Body of pancreas (tissue), 4 donors: ENCODE measurements around the gene BBS4. TPM values are rescaled to one million over a fixed set of nuclear protein-coding genes. Genes with fewer than 3 reads are reported as not detected.
"Not testable (repeated sequence)": the region's sequence is repeated elsewhere in the genome, so short reads cannot be mapped to it uniquely, and the experiment has no call there.

Experiments used
- ATAC-seq: fragments of 150-250 bp; one replicate; pipeline ENCODE4 v1.9.1; 2016
- DNase-seq, 4 donors: peaks; one replicate each; pipeline ENCODE4 v3.0.0-alpha.2; 2019
- H3K27ac ChIP-seq, 4 donors: fragments of 200-600 bp; sonication (generic); 1 replicate in 3 of 4; 2 replicates in 1 of 4; pipeline versions ENCODE4 v1.5.1 to v1.6.1; 2016 to 2019; ENCODE audit warnings: mild to moderate bottlenecking in 1 of 4, mixed read lengths in 1 of 4, moderate library complexity in 1 of 4
- H3K27me3 ChIP-seq, 2 donors: fragments of 200-600 bp; sonication (generic); one replicate each; pipeline ENCODE4 v1.6.0; 2016; ENCODE audit warnings: mild to moderate bottlenecking in 1 of 2
- H3K36me3 ChIP-seq, 2 donors: fragments of 200-600 bp; sonication (generic); replicated peaks in 1 of 2; 2 replicates each; pipeline ENCODE4 v1.5.1; 2016; ENCODE audit warnings: low read depth in 2 of 2; ENCODE audit not compliant: insufficient read depth in 1 of 2
- H3K4me1 ChIP-seq: fragments of 200-600 bp; sonication (generic); one replicate; pipeline ENCODE4 v1.6.0; 2016
- H3K4me3 ChIP-seq, 2 donors: fragments of 200-600 bp; sonication (generic); 1 replicate in 1 of 2; 2 replicates in 1 of 2; pipeline ENCODE4 v1.5.1; 2016 to 2019
- H3K9me3 ChIP-seq, 3 donors: fragments of 200-600 bp; sonication (generic); 1 replicate in 2 of 3; 2 replicates in 1 of 3; pipeline ENCODE4 v1.5.1; 2016
- CTCF ChIP-seq, 7 experiments: fragments of 450-650 bp in 4 of 7; fragments of 200-600 bp in 3 of 7; sonication (generic) in 3 of 7; IDR thresholded peaks; one replicate each; pipeline ENCODE4 v1.5.1; 2016 to 2019; ENCODE audit warnings: antibody characterized with exemption in 7 of 7
- POLR2A ChIP-seq, 3 donors: fragments of 450-650 bp; IDR thresholded peaks; one replicate each; pipeline ENCODE4 v1.6.1; 2016; ENCODE audit warnings: antibody characterized with exemption in 3 of 3, mild to moderate bottlenecking in 2 of 3
- WGBS, 2 donors: methylation state at CpG; one replicate each; pipeline ENCODE4 v1.1.5; 2017; 5-methylcytosine and 5-hydroxymethylcytosine counted together
- intact Hi-C: fragments of 100-400 bp; cut with DNase I; formaldehyde crosslinking; loops from one replicate; pipeline ENCODE4 v1.15.1; 2023
- total RNA-seq, 2 donors: library from RNA; depleted of rRNA; stranded (reverse); fragments of >200 nt; gene quantifications; one replicate each; pipeline ENCODE4 v1.1.0, GENCODE V29; 2016

BBS4 gene
- total RNA-seq, 2 donors from 2014 or later = 20.2 to 26.4 TPM

DNA sequence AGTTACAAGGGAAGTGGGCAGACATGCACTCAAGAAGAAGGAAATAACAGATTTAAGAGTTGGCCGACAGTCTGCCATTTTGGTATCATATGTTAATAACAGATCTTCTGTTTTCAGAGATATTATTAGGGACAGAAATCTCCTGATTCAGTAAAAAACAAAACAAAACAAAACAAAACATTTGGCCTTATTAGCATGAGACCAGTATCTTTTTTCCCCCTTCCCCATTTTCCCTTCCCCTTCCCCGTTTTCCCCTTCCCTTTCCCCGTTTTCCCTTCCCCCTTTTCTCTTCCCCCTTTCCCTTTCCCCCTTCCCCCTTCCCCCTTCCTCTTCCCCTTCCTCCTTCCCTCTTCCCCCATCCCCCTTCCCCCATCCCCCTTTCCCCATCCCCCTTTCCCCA, 39.4 kb downstream of the BBS4 start:
- TF ChIP-seq POLR2A (IDR thresholded peaks at IDR 0.05) (no peak), CTCF (IDR thresholded peaks at IDR 0.05) (no peak)
- Histone ChIP-seq H3K4me1 (no peaks in the 10 kb centered on the region), H3K36me3 (no peaks in the 10 kb centered on the region), H3K27ac (no peak overlapping the region), H3K9me3 (no peaks in the 10 kb centered on the region), H3K4me3 (no peak overlapping the region), H3K27me3 (no peaks in the 10 kb centered on the region)
- WGBS, 2 donors = 86 to 89% methylated on average over 3 of the region's 3 CpGs
- ATAC-seq = no peak
- intact Hi-C loops = no loop called here
- DNase-seq = no peak

DNA sequence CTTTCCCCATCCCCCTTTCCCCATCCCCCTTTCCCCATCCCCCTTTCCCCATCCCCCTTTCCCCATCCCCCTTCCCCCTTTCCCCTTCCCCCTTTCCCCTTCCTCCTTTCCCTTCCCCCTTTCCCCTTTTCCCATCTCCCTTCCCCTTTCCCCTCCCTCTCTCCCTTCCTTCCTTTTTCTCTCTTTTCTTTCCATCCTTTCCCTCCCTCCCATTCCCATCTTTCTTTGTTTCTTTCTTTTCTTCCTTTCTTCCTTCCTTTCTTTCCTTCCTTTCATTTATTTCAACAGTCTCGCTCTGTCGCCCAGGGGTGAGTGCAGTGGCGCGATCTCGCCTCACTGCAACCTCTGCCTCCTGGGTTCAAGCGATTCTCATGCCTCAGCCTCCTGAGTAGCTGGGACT, 39.8 kb downstream of the BBS4 start:
- ATAC-seq, H3K27me3 ChIP-seq, H3K4me3 ChIP-seq, H3K36me3 ChIP-seq, H3K27ac ChIP-seq, intact Hi-C loops, H3K9me3 ChIP-seq, H3K4me1 ChIP-seq, DNase-seq: not testable (repeated sequence)
- 94 to 98% methylated on average over 6 of the region's 6 CpGs for whole genome bisulfite sequencing, 2 donors

GRCh38 chr15:72727154-72727553, 41.1 kb downstream of the BBS4 start:
- Histone ChIP-seq H3K9me3 (no peaks in the 10 kb centered on the region), H3K4me1 (no peaks in the 10 kb centered on the region), H3K27me3 (no peaks in the 10 kb centered on the region), H3K36me3 (no peaks in the 10 kb centered on the region), H3K27ac (no peak overlapping the region), H3K4me3 (no peak overlapping the region)
- ATAC-seq (no peak), DNase-seq (no peak)
- TF ChIP-seq CTCF (IDR thresholded peaks at IDR 0.05) (no peak), POLR2A (IDR thresholded peaks at IDR 0.05) (no peak)
- intact Hi-C loops = no loop called here

- H3K4me3 ChIP-seq, H3K27me3 ChIP-seq, H3K27ac ChIP-seq, ATAC-seq, intact Hi-C loops, H3K36me3 ChIP-seq, H3K4me1 ChIP-seq, H3K9me3 ChIP-seq, DNase-seq: not testable (repeated sequence)
- WGBS, 2 donors = 95 to 100% methylated on average over 1 of the region's 1 CpG
Measured at GRCh38 chr15:72728249-72728648, 42.2 kb downstream of the BBS4 start.

DNA sequence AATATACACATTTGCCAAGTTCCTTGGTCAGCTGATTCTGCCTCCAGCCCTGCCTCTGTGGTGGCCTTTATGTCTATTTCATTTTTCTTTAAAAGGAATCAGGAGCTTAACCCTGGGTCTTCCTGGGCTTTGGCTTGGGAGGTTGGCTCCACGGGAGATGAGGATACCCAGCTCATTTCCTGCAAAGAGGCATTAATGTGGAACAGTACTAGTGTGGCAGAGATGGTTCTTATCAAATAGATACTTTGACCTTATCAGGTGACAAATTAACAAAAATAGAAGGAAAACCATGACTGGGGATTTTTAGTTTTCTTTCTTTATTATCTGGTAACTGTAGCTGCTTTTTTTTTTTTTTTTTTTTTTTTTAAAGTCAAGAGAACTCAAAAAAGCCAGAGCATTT, 42.8 kb downstream of the BBS4 start:
- no peak for DNase-seq
- Histone ChIP-seq H3K27me3 (no peaks in the 10 kb centered on the region), H3K36me3 (peaks cover 0 to 2% of the 10 kb centered on the region in 2 donors), H3K4me3 (no peak overlapping the region), H3K27ac (no peak overlapping the region), H3K9me3 (no peaks in the 10 kb centered on the region), H3K4me1 (peaks cover 2% of the 10 kb centered on the region)
- ATAC-seq = no peak
- 85 to 100% methylated on average over 1 of the region's 1 CpG for WGBS, 2 donors
- intact Hi-C loops = no loop called here
- TF ChIP-seq POLR2A (IDR thresholded peaks at IDR 0.05) (no peak), CTCF (IDR thresholded peaks at IDR 0.05) (no peak)

DNA sequence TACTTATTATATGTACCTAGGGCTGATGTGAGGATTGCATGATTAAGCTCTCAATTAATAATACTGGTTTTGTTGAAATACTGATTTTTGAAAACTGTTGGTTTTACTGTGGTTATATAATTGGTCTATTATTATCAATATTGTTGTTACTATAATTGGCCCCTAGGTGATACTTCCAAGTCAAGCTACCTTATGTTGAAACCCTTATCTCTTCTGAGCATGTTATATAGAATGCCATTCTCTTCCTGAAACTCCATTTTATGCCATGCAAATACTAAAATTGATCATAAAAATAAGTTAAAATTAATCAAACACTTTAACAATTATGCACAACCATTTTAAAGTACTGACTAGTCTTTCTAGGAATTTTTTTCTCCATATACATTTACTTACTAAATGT, 46.1 kb downstream of the BBS4 start:
- peaks cover 0 to 9% of the 10 kb centered on the region in 2 donors for H3K36me3 ChIP-seq

More for the DNA sequence above, 46.1 kb downstream of the BBS4 start:
- H3K9me3 ChIP-seq = no peaks in the 10 kb centered on the region
- no peak overlapping the region for H3K4me3 ChIP-seq
- ATAC-seq (no peak), DNase-seq (no peak)
- no peak for TF ChIP-seq CTCF (IDR thresholded peaks at IDR 0.05)
- no peak for TF ChIP-seq POLR2A (IDR thresholded peaks at IDR 0.05)
- no peaks in the 10 kb centered on the region for H3K27me3 ChIP-seq
- peaks cover 14% of the 10 kb centered on the region for H3K4me1 ChIP-seq
- H3K27ac ChIP-seq = no peak overlapping the region
- intact Hi-C loops = no loop called here
